Fibroblast of skin of right quadriceps (primary cell): Measurements from ENCODE around the gene TEX261.

Experiments used
- DNase-seq: peaks from one replicate; pipeline ENCODE4 v3.0.0-alpha.2; 2013

The TEX261 gene

DNA sequence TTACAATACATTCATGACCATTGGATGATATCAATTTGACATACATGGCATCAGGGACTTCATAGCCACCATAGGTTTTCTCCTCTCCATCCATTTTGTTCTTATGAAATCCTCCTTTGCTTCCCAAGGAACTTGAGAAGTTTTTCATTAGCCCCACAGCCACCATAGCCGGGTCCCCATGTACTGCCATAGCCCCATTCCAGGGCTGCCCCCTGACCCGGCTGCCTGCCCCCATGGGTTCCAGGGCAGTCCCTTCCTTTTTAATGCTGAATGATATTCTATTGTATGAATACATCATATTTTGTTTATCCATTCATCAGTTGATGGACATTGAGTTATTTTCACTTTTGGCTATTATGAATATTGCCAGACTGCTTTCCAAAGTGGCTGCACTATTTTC, 38.5 kb downstream of the TEX261 start:
- no peak for DNase-seq

DNA sequence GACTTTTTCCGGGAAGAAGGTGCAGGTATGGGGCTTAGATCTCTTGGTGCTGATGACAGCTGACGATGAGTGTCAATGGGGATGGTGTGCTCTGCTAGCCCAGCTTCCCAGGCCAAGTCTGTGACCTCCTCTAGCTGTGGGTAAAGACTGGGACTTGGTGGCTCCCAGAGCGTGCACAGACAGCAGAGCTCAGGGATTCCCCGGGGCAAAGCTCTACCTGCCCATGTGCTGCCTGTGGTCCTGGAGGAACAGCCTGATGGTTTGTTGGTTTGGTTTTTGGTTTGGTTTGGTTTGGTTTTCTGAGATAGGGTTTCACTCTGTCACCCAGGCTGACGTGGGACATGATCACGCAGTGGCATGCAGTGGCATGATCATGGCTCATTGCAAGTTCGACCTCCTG, 39.8 kb downstream of the TEX261 start:
- no peak for DNase-seq

DNA sequence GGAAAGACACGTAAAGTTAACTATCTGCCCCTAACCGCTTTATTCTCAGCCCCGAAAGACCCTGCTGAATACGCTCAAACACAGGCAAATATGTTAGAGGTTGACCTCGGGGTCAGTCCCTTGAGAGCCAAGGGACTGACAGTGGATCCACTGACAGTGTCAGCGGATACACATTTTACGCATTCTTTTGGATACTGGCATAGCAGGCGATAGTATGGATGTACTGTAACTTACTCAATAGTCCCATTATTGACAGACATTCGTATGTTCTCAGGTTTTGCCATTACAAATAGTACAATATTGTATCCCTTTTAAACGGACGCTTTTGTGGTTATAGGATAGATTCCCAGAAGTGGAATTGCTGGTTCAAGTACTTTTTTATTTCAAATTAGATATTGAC, 45.6 kb downstream of the TEX261 start:
- no peak for DNase-seq

DNA sequence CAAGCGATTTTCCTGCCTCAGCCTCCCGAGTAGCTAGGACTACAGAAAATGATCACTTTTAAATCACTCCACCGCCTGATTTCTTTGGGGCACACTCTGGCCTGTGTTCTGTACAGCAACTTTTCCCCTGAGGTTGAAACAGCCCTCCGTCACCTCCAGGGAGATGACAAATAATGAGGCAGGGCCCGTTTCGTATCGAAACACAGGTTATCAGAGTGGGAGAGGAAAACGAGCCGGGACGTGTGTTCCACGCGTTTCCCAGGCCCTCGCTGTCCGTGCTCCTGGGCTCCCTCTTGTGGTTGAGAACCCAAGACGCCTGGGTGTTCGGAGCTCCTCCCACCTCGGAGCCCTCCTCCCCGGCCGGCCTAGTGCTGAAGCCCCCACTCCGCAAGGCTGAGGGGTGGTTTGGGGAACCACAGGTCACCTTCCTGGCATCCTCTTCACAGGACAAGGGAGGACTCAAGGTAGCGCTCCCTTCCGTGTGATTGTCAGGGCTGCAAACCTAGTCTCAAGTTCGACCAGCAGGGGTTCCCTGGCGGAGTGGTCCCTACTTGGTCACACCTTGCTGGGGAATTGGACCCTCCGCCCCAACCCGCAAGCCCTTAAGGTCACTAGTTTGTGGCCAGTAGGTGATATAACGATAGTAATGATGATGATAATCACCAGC, 46.2 kb downstream of the TEX261 start:
- peak; percentile 68 for DNase-seq

DNA sequence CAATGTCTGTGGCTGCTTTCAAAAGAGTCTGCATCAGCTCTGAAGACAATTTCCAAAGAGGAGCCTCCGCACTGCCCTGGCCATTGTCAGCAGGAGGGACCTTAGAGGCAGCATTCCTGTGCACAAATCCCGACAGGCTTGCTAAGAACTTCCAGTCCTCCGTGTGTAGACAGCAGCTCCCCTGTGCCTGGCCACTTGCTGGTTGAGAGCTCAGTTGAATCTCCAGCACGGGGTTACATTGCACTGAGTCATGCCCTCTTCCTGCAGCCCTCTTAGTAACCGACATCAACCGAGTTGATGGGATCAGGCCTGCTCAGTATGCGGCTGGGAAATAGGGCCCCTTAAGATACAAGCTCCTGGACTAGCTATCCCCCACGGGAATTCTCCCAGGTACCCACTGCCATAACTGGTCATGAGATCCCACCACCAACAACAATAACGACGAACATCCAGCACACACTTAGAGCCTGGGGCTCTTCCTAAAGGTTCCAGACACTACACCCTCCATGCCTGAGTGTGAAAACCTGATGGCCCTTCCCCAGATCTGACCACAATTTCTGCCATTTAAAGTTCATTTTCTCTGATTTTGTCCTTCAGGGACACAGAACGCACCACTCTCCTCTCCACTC, 47.0 kb downstream of the TEX261 start:
- DNase-seq: peak; percentile 49

DNA sequence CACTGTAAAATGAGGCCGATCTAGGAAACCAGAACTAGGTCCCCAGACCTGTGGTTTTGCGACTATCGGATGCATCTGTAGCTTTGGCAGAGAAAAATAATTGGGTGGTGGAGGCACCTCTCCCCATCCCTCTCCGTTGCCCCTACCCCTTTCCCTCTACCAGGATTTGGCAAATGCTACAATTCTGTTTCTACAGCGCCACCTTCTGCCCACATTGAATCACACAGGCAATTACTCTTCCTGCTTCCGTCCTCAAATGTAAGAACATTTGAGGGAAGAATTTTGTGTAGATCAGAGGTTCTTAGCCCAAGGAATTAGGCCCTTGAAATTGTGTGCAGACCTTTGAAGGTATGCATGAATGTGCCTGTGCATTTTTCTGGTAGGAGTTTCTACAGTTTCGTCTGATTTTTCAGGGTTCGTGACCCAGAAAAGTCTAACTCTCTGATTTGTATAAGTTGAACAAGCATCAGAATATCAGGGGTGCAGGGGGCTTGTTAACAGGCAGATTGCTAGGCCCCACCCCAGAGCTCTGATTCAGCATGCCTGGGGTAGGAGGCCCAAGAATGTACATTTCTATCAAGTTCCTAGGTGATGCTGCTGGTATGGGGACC, 47.7 kb downstream of the TEX261 start:
- peak; percentile 55 for DNase-seq

DNA sequence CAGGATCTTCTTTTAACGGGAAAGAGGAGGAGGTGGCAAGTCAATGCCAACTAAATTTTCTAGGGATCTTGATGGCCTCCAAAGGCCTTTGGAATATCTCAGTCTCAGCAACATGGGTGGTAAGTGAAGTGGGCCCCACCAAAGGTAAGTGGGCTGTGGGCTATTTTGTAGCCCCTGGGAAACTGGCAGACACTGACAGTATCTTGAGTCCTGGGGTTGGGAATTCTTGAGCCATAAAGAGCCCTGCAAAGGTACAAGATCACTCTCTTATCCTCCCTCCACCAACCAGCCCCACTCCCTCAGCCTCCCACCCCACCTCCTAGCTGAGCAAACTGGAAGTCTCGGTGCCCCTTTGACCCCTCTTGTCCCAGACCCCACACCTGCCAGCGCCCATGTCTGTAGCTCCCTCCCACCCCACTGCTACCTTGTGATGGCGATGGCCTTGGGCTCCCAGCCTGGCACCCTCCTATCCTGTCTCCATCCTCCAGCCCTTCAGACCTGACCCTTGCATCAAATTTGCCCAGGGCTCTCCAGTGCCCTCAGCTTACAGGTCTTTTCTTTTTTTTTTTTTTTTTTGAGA, 50.5 kb downstream of the TEX261 start:
- no peak for DNase-seq

DNA sequence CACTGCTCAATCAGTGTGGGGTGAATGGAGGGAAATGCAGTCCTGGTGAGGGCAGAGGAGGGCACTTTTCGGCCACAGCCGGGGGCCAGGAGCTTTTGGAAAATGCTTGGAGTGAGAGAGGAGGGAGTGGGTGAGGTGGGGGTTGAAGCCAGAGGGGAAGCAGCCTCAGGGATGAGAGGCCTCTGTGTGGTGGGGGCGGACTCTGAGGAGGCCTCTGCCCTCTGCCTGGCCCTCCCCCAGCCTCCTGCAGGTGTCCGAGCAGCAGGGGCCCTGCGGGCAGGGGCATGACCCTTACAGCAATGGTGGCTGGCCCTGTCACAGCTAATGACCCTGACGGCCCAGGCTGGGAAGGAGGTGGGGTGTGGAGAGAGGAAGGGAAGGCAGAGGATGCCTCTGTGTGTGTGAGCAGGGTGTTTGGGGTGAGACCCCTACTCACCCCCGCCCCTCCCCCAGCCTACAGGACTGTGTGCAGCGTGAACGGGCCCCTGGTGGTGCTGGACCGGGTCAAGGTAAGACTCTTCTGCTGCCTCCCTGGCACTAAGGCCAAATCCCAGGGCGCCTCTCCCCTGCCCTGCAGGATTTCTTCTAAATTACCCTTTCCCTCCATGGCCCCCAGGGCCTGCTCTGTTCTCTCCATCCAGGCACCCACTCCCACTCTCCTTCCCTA, 51.3 kb downstream of the TEX261 start:
- DNase-seq: no peak

DNA sequence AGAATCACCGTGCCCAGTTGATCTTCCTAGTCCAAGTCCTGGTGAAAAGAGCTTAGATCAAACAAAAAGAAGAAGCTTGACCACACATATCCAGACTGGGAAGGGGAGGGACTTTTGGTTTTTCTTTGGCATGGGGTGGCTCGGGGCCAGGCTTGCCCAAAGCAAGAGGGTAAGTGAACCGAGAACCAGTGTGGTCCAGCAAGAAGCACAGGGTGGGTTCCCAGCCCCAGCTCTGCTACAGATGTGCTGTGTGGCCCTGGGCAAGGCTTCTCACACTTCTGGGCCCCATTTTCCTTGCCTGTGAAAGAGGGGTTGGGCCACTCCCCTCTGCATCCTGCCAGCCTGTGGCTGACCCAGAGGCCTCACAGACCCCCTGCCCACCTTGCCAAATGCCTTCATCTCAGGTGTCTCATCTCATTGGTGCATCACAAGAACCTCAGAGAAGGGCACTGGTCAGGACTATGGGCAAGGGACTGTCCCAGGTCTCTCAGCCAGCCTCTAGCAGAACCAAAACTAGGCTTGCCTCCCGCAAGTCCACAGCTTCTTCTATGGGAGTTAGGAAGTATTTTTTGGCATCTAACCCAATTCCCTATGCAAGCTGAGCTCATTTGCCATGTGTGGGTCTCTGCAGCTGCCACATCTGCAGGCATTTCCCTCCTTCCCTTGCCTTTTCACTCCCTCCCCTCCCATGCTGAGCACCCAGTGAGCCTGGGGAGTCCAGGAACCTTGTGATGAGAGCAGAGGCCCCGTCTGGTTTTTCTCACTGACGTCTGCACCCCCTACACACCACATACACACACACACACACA, 52.1 kb downstream of the TEX261 start:
- DNase-seq: no peak

DNA sequence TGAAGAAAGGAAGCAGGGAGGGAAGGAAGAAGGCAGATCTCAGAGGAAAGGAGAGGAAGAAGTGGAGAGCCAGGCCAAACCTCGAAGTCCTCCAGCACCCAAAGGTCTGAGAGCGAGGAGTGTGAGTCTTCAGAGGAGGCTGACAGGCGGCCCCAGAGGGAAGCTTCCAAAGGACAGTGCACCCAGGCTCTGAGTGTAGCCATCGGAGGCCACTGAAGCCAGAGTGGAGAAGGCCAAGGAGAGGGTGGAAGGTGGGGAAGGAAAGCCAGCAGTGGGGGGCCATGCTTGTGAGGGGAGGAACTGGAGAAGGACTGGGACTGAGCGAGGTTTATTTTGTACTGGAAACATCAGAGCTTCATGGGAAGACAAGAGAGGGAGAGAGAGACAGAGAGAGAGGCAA, 53.0 kb downstream of the TEX261 start:
- DNase-seq: no peak

DNA sequence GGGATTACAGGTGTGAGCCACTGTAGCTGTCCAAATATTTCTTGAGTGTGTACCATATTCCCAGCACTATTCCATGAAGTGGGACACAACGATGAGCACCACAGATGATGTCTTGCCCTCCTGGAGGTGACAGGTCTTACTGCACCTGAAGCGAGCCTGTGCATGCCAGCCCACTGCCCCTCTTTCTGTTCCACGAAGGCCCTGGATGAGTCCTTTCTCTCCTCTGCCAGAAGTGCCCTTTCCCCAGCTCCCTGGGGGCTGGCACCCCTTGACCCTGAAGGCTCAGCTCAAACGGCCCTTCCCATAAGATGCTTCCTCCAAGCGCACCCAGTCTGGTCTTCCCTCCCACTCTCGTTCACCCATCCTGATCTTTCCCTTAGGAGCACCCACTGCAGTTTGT, 53.5 kb downstream of the TEX261 start:
- no peak for DNase-seq

DNA sequence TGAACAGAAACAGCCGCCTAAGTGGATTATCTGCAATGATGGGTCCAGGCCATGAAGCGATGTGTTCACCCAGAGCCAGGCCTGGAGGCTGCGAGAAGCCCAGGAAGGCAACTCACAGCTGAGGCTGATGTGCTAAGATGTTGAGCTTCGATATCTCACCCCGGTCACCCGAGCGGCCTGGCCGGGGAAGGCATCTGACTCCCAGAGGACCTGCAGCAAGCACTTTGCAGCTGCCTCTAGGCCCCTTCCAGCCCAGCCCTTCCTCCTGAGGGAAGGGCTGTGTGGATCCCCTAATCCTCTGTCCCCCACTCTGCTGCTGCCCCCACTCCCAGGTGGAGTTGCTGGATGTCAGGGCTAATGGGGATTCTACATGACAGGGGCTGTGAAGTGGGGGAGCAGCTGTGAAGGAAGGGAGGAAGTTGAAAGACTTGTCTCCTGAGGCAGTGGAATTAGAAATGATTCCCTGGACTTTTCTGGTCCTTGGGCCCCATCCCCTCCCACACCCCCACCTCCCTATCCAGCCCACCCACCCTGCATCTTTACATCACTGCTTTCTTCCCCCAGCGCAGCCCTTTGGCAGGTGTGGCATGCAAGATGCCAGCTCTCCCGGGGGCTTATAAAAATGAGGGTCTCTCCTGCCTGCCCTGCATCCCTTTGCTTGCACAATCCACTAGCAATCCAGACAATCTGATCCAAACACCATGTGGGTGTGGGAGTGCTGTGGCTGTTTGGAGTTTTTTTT, 54.7 kb downstream of the TEX261 start:
- DNase-seq: no peak

DNA sequence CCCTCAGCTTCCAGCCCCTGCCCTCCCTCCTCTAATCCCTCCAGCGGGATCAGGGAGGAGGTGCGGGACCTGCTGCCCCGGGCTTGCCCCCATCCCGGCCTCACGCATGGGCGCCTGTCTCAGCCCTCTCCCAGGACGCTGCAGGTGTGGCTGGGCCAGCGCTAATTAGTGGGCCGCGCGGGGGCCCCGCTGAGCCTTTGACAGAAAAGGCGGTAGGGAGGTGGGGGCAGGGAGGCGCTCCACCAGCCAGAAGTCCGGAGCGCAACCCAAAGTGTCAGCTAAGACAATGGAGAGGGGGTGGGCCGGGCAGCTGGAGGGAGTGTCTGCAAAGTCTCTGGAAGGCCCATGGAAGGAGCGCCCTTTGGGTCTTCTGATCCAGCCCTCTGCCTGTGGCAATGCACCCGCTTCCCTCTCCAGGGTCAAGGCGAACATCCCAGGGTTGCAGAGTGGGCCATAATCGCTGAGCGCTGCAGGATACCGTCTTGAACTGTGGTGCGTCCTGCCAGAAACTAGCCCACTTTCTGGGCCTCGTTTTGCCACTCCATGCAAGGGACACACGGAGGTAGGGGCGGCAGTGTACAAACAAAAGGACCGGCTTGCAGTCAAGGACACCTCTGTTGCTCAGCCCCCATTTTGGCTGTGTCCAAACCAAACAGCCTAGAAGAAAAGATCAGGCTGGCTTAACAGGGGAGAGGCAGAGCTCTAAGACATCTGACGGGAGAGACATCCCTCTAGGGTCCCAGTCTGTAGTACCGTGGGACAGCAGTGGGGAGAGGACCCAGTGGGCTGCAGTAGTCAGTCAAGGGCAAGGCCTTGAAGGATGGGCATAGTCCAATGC, 55.5 kb downstream of the TEX261 start:
- DNase-seq: no peak

DNA sequence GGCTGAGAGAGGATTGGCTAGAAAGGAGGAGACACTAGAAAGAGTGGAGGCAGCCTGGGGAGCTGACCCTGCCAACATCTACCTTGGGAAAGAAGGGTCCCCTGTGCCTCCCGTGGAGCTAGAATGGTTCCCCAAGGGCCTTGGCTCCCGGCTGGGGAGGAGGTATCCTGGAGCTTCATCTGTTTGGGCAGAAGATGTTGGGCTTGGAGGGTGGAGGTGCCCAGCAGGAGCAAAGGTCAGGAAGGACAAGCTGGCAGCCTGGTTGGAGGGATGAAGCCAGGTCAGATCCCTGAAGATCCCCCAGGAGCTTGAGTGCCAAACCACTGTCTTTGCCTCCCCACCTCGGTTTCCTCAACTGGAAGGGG, 56.1 kb downstream of the TEX261 start:
- no peak for DNase-seq

DNA sequence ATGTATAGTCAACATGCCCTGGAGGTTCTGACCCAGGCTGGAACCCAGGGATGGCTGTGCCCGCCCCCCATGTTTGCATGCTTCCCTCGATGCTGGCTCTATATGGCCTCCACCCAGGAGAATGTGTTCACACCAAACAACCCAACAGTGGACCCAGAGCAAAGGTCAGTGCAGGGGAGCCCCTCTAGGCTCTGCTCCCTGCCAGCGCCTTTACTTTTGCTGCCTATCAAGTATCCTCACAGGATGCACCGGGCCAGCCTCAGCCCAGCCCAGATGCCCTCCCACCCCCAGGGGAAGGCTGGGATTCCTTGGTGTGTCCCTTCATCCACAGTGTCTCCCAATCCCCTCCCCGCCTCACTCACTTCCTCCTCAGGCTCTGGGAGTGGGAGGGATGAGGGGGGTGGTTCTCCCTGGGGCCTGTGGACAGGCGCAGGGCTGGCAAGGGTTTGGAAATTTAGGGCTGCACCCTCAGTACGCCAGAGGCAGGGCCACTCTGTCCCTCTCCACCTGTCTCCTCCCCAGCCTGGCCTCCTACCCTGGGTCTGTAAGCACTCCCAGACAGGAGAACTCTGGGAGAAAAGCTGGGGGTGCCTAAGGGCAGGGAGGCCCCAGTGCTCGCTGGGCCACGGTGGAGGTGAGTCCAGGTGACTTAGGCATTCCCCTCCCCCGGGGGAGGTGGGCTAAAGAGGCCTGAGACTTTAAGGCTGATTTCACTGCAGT, 56.6 kb downstream of the TEX261 start:
- DNase-seq: no peak

DNA sequence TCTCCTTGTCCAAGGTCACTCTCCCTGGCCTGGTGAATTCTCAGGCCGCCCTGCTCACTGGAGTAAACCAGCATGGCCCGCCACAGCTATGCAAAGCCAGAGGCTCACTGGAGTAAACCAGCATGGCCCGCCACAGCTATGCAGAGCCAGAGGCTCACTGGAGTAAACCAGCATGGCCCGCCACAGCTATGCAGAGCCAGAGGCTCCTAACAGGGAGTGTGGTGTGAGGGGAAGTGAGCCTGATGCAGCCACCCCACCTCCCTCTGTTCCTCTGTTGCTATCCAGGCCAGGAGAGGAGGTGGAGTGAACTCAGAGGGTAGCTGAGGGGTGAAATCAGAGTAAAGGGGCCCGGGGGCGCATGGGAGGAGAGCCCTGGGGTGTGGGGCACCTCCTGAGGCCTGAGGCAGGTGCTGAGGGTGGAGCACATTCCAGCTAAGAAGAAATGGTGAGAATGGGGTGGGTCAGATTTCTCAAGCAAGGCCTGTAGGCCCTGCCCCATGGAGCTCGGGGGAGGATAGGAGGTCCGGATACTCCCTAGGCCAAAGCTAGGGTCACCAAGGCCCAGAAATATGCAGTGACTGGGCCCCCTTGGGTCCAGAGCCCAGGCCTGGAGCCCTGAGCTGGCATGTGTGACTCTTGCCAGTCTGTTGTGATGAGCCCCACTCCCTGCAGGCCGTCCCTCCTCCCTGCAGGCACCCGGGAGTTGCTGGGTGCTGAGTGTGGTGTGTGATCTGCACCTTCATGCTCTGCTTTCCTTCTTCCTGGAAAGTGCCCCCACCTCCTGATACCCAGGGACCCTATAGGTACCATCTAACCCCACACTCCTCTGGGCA, 57.5 kb downstream of the TEX261 start:
- no peak for DNase-seq

DNA sequence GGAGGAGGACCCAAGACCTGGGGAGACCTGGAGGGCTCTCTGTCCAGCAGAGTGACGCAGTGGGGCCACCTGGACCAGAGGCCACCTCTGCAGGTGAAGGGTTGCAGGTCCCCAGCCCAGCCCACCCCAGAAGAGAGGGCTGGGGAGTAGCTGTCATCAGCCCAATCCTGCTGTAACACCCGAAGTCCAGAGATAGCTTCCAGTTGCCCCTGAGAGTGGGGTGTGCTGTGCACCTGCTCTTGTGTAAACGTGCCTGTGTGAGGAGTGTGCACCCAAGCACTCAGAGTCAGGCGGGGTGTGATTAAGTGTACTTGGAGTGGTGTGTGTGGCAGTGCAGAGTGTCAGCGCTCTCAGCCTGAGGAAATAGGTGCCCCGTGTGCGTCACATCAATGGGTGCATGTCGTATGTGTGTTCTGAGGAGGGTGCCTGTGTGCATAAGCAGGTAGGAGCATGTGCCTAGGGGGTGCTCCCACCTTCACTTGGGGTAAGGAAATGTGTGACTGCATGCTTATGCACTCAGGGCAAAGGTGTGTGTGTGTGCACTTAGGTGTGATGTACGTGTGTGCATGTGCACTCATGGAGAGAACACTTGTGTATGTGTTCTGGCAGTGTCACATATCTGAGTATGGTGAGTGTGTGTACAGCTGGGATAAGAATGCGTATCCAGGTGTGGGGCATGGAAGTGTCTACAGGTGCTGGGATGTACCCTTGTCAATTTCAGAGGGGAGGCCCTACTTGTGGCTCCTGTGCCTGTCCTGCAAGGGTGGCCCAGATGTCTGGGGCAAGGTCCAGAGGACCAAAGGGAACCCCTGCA, 58.3 kb downstream of the TEX261 start:
- DNase-seq: no peak
